Suppressor macrophage (primary cell): ENCODE data around the gene CCR3.
A peak's percentile ranks its signal among the peaks of the same experiment; 100 is the strongest.

Source experiments
- DNase-seq, 4 experiments: peaks; one replicate each; pipeline ENCODE4 v3.0.0-alpha.2; 2020 to 2022

CCR3 gene

GRCh38 chr3:46298871-46299607 is 56.8 kb downstream of the CCR3 start:
- DNase-seq: no peak

- peak; percentile 63 to 89 (median 82) for DNase-seq
Observed at GRCh38 chr3:46299608-46300460, 57.6 kb downstream of the CCR3 start.

- DNase-seq: no peak
Observed at GRCh38 chr3:46300461-46300789, 58.2 kb downstream of the CCR3 start.

- DNase-seq: peak; percentile 63 to 88 (median 79)
Observed at GRCh38 chr3:46301122-46301835, 59.0 kb downstream of the CCR3 start.

- peak in 3 of 4 experiments; percentile 26 to 36 (median 30) for DNase-seq
Observed at GRCh38 chr3:46303240-46303639, 61.0 kb downstream of the CCR3 start.

- no peak for DNase-seq
Observed at GRCh38 chr3:46304739-46305138, 62.5 kb downstream of the CCR3 start.

GRCh38 chr3:46312991-46313390 is 70.7 kb downstream of the CCR3 start:
- peak; percentile 89 to 98 (median 94) for DNase-seq

- DNase-seq: peak in 1 of 4 experiments; percentile 30
Observed at GRCh38 chr3:46314517-46314916, 72.3 kb downstream of the CCR3 start.

GRCh38 chr3:46316206-46316605 is 73.9 kb downstream of the CCR3 start:
- DNase-seq: peak in 2 of 4 experiments; percentile 68 to 72
